NCI-H1092 (cell line): ENCODE data around the gene MRPL28.
"Not testable (repeated sequence)": the region's sequence is repeated elsewhere in the genome, so short reads cannot be mapped to it uniquely, and the experiment has no call there.

Source experiments
- DNase-seq: peaks from one replicate; lab custom pipeline; 2025; lab: John Stamatoyannopoulos, UW

MRPL28 gene

DNA sequence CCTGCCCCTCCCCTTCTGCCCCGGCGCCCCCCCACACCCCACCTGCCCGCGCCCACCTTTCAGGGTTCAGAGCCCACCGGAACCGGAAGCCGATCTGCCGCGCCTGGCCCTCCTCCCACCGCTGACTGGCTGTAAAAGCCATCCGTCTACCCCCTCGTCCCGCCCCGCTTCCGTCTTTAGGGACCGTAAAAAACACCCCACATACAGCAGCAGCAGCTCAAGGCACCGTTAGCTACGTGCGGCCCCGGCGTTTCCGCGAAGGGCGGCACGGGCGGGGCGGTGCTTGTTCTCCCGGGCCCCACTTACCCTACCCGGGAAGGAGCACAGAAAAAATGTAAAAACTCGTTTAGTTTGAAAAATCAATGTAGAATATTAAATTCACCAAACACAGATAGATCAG lies at the start of gene MRPL28:
Gene MRPL28, minus strand, starts transcription at position 96 of the 400 bp plus-strand sequence. CDS start 320 bp downstream, outside the sequence.
- DNase-seq: peak; percentile 94

DNA sequence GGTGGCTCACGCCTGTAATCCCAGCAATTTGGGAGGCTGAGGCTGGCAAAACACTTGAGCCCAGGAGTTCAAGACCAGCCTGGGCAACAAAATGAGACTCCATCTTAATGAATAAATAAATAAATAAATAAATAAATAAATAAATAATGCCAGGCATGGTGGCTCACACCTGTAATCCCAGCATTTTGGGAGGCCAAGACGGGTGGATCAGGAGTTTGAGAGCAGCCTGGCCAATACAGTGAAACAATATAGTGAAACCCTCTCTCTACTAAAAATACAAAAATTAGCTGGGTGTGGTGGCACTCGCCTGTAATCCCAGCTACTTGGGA lies 44.8 kb upstream of the MRPL28 start:
- DNase-seq: not testable (repeated sequence)

- DNase-seq: no peak
These were observed 44.2 kb upstream of the MRPL28 start for GRCh38 chr16:414395-415169.

GRCh38 chr16:411576-412265 lies 41.4 kb upstream of the MRPL28 start:
- no peak for DNase-seq

DNA sequence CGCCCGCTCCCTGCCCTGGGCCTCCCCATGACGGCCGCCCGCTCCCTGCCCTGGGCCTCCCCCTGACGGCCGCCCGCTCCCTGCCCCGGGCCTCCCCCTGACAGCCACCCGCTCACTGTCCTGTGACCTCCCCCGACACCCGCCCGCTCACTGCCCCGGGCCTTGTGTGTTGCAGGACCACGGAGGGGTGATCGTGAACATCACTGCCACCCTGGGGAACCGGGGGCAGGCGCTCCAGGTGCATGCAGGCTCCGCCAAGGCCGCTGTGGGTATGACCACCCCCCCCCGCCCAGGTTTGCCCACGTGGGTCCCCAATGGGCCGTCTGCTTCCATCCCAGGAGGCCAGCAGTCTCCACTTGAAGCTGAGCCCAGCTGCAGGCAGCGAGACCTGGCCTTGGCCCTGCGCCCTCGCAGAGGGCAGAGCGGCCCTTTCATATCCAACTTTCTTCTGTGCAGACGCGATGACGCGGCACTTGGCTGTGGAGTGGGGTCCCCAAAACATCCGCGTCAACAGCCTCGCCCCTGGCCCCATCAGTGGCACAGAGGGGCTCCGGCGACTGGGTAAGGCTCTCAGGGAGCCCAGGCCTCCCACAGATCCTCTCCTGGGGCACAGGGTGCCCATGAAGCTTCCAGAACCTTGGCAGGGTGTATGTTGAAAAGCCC lies 40.3 kb upstream of the MRPL28 start:
- DNase-seq: peak; percentile 20

DNA sequence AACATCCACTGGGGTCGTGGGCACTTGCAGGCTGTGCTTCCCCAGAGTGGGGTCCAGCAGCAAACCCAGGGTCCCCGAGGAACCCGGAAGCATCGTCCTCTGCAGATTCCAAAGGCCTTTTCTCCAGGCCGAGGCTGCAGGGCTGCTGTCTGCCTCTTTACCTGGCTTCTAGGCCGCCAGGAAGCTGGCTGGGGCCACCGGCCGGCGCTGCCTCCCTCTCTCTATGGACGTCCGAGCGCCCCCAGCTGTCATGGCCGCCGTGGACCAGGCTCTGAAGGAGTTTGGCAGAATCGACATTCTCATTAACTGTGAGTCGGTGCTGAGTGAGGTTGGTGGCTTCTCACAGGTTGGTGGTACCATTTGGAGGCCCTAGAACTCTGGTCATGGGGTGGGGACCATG lies 36.9 kb upstream of the MRPL28 start:
- no peak for DNase-seq

DNA sequence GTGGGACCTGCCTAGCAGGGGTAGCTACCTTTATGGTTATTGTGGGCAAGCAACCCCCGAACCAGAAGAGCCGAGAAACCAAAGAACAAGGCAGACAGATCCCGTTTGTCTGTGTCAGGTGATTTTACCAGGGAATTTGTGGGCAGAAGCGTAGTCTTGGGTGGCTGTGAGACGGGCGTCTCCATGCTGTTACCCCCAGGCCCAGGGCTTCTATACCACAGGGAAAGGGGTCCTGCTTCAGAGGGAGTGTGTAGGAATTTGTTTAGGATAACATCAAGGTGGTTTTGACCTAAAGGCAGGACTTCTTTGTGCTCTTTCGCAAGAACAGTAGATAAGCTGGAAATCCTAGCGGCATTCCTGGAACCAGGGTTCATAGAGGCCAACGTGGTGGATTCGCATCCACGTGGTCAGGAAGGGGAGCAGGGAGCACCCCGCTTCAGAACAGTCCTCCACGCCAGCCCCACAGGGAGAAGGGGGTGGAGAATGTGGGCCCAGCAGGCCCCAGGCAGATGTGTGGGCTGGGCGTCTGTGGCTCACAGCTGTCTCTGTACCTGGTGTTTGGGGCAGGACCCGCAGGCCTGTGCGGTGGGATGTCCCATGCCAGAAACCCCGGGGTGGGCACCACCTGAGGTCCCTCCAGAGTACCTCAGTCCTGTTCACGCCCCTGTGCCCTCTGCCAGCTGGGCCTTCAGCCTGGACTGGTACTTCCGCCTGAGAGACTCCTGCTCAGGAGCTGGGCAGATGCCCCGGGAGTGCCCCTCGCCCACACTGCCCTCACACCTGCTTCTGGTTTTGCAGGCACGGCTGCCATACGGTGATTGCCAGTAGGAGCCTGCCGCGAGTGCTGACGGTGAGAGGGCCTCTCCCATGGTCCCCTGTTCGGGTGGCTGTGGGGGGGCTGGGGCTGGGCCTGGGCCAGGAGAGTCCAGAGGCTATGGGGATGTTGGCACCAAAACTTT lies 35.5 kb upstream of the MRPL28 start:
- no peak for DNase-seq

- no peak for DNase-seq
These were observed 34.7 kb upstream of the MRPL28 start for GRCh38 chr16:404971-405486.

DNA sequence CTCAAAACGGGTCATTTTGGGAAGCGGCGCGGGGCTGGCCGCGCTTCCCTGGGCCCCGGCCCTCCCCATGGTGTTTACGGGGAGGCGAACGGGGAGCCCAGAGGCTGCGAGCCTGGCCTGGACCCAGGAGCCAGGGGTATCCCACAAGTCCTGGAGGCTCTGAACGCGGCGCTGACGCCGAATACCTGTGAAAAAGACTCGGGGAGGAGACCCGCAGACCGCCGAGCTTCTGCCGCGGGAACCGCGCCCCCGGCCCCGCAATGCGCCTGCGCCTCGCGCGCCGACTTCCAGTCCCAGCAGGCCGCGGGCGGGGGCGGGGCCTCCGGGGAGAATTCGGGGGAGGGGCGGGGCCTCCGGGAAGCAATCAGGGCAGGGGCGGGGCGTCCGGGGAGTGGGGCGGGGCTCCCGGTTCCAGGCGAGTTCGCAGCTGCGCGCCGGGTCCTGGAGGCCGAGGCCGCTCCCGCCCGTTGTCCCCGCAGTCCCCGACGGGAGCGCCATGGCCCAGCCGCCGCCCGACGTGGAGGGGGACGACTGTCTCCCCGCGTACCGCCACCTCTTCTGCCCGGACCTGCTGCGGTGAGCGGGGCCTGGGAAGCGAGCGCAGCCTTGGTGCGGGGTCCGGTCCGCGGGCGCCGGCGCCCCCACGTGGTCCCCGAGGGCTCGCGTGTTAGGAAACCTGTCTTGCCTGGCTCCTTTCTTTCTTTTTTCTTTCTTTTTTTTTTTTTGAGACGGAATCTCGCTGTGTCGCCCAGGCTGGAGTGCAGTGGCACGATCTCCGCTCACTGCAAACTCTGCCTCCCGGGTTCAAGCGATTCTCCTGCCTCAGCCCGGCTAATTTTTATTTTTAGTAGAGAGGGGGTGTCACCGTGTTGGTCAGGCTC lies 31.4 kb upstream of the MRPL28 start, which contains the start of gene DECR2:
Gene DECR2, plus strand, starts transcription at position 418 of the 881 bp plus-strand sequence. Its CDS starts 79 bp downstream, at position 497.
- DNase-seq: peak; percentile 91

DNA sequence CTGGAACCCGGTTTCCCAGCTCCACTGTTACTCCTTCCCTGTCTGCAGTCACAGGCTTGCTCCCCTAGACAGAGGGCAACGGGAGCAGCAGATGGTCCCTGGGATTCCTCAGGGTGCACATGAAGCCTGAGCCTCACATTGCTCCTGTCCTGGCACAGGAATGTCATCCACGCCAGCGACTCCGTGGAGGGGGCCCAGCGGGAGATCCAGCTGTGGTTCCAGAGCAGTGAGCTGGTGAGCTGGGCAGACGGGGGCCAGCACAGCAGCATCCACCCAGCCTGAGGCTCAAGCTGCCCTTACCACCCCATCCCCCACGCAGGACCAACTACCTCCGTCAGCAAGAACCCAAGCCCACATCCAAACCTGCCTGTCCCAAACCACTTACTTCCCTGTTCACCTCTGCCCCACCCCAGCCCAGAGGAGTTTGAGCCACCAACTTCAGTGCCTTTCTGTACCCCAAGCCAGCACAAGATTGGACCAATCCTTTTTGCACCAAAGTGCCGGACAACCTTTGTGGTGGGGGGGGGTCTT lies 29.8 kb upstream of the MRPL28 start:
- no peak for DNase-seq

- no peak for DNase-seq
These were observed 29.1 kb upstream of the MRPL28 start for GRCh38 chr16:399340-400019.

DNA sequence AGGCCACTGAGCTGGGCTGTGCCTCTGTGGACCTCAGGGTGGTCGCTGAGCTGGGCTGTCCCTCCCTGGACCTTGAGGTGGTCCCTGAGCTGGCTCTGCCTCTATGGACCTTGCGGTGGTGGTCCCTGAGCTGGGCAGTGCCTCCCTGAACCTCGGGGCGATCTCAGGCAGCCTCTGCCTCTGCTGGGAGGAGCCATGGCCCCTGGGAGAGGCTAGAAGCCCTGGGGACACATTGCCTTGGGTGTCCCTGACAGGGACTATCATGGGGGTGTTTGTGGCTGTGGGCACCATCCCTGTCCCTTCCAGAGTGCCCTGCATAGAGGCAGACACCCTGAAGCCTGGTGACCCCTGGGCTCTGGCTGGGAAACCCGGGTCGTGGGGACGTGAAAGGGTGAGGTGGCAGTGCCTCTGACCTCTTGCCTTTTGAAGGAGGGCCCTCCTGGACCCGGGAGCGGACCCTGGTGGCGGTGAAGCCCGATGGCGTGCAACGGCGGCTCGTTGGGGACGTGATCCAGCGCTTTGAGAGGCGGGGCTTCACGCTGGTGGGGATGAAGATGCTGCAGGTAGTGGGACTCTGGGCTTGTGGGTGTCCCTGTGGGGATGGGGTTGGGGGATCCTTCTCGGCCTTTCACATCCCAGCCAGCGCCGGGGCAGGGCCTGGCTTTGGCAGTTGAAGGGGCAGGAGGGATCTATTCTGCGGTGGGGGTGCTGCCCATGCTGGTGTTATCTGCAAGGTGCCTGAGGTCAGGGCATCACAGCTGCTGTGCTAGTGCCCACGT lies 28.4 kb upstream of the MRPL28 start:
- no peak for DNase-seq

GRCh38 chr16:397736-398332 lies 27.5 kb upstream of the MRPL28 start:
- peak; percentile 18 for DNase-seq

DNA sequence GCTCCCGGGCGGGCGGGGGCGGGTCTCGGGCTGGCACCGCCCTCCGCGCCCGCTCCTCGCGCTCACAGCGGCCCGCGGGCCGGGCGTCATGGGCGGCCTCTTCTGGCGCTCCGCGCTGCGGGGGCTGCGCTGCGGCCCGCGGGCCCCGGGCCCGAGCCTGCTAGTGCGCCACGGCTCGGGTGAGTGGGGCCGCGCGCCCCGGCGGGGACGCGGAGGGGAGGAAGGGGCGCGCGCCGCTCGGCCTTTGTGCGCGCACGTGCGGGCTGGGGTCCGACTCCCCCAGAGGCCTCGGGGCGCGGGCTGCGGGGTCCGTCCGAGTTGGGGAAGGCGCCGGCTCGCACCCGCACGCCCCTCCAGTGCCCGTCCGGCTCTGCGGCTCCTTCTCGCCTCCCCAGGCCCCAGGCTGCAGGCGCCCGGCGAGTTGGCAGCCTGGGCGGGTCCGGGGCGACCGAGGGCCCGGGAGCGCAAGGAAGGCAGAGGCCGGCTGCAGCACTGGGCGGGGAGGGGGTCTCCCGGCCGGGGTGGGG lies 26.9 kb upstream of the MRPL28 start, which contains the start of gene NME4:
Gene NME4, plus strand, starts transcription at position 65 of the 527 bp plus-strand sequence. Its CDS starts 24 bp downstream, at position 89.
- no peak for DNase-seq

DNA sequence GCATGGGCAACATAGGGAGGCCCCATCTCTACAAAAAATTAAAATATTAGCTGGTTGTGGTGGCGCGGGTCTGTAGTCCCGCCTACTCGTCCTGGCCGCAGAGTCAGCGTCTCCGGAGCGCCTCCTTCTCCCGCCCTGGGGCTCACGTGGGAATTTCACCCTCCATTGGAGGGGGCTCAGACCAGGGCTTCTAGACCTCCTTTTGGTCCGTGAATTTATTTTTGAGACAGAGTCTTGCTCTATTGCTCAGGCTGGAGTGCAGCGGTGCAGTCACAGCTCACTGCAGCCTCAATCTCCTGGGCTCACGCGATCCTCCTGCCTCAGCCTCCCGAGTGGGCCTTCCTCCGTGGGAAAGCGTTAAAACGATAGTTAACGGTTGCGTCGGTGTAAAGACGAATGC lies 26.3 kb upstream of the MRPL28 start:
- peak; percentile 39 for DNase-seq

DNA sequence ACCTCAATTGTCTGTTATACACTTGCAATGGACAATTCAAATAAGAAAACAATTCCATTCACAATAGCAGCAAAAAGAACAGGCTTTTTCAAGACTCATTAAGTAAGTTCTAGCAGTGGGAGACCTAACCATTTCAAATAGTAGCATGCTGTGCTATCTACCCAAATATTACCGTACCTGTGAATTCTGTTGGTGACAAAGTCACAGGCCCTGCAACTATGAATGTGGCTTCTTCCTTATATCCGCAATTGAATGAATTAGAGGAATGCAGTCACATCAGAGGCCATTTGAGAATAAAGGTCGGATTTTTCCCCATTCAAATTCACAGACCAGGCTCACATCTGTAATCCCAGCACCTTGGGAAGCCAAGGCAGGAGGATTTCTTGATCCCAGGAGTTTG lies 25.9 kb upstream of the MRPL28 start:
- no peak for DNase-seq

- DNase-seq: no peak
These were observed 22.2 kb upstream of the MRPL28 start for GRCh38 chr16:392450-393030.

- DNase-seq: peak; percentile 31
These were observed 21.6 kb upstream of the MRPL28 start for GRCh38 chr16:391885-392335.
